ENCODE measurements around the gene GNAT1.

DNA sequence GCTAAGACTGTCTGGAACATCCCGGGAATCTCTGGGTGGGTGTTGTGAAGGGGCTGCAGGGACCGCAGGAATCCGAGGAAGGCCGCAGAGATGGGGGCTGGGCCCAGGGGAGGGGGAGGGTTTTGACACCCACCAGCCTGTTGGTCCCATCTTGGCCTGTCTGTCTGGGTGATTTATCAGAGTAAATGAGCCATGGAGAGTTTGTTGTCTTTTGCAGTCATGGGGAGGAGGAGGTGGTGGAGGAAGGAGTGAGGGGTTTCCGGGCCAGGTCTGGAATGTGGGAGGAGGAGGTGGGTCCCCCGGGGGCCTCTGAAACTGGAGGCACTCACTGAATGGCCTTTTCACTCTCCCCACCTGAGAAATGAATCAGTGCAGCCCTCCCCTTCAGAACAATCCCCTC is 24.8 kb upstream of the GNAT1 start:
- no peak for TF ChIP-seq POLR2A (IDR thresholded peaks at IDR 0.05)
- TF ChIP-seq, protein P1, sequence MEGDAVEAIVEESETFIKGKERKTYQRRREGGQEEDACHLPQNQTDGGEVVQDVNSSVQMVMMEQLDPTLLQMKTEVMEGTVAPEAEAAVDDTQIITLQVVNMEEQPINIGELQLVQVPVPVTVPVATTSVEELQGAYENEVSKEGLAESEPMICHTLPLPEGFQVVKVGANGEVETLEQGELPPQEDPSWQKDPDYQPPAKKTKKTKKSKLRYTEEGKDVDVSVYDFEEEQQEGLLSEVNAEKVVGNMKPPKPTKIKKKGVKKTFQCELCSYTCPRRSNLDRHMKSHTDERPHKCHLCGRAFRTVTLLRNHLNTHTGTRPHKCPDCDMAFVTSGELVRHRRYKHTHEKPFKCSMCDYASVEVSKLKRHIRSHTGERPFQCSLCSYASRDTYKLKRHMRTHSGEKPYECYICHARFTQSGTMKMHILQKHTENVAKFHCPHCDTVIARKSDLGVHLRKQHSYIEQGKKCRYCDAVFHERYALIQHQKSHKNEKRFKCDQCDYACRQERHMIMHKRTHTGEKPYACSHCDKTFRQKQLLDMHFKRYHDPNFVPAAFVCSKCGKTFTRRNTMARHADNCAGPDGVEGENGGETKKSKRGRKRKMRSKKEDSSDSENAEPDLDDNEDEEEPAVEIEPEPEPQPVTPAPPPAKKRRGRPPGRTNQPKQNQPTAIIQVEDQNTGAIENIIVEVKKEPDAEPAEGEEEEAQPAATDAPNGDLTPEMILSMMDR (IDR thresholded peaks at IDR 0.05) = no peak

Data from breast epithelium (tissue), 3 donors.